Central memory CD8-positive, alpha-beta T cell (primary cell): ENCODE results near the gene VOPP1.
A peak's percentile ranks its signal among the peaks of the same experiment; 100 is the strongest.

Experiments
- ATAC-seq: fragments of 150-1000 bp; cut with Tn5 transposase; replicated peaks from 2 replicates; pipeline ENCODE4 v1.10.0; 2022; ENCODE audit warnings: mild to moderate bottlenecking, moderate FRiP score, moderate number of reproducible peaks; ENCODE audit not compliant: poor library complexity, severe bottlenecking; ENCODE audit errors: extremely low read depth
- DNase-seq, 2 donors: peaks; one replicate each; pipeline ENCODE4 v3.0.0; 2021; ENCODE audit warnings: low spot score in 2 of 2
- H3K27ac Mint-ChIP-seq: one replicate; pipeline ENCODE4 v1.8.0; 2022; ENCODE audit warnings: low read depth, mild to moderate bottlenecking, moderate library complexity, mixed read lengths
- H3K27me3 Mint-ChIP-seq: one replicate; pipeline ENCODE4 v1.8.0; 2022; ENCODE audit warnings: mixed read lengths
- H3K36me3 Mint-ChIP-seq: one replicate; pipeline ENCODE4 v1.8.0; 2022; ENCODE audit warnings: mild to moderate bottlenecking, moderate library complexity, mixed read lengths; ENCODE audit not compliant: insufficient read depth
- H3K4me1 Mint-ChIP-seq: one replicate; pipeline ENCODE4 v1.8.0; 2022; ENCODE audit warnings: mixed read lengths
- H3K4me3 Mint-ChIP-seq: one replicate; pipeline ENCODE4 v1.8.0; 2022; ENCODE audit warnings: mild to moderate bottlenecking, moderate library complexity, mixed read lengths
- H3K9me3 Mint-ChIP-seq: one replicate; pipeline ENCODE4 v1.8.0; 2022; ENCODE audit warnings: mixed read lengths

VOPP1 gene

GRCh38 chr7:55469271-55469681 lies 103.0 kb downstream of the VOPP1 start:
- DNase-seq: no peak

GRCh38 chr7:55468495-55468894 lies 103.8 kb downstream of the VOPP1 start:
- no peak for ATAC-seq
- H3K4me1 Mint-ChIP-seq: peaks cover 38% of the 10 kb centered on the region
- peaks cover 7% of the 10 kb centered on the region for H3K36me3 Mint-ChIP-seq
- DNase-seq: no peak
- no peaks in the 10 kb centered on the region for H3K9me3 Mint-ChIP-seq
- peak overlapping the region; percentile 34 for H3K4me3 Mint-ChIP-seq
- no peaks in the 10 kb centered on the region for H3K27me3 Mint-ChIP-seq
- H3K27ac Mint-ChIP-seq: peak overlapping the region; percentile 89

More at GRCh38 chr7:55469271-55469681, 103.0 kb downstream of the VOPP1 start:
- Mint-ChIP-seq H3K36me3 (peaks cover 3% of the 10 kb centered on the region), H3K4me3 (peak overlapping the region; percentile 7), H3K27ac (peak overlapping the region; percentile 89), H3K4me1 (peaks cover 45% of the 10 kb centered on the region), H3K27me3 (no peaks in the 10 kb centered on the region), H3K9me3 (no peaks in the 10 kb centered on the region)
- peak; percentile 81 for ATAC-seq

GRCh38 chr7:55467047-55467593 lies 105.2 kb downstream of the VOPP1 start:
- H3K36me3 Mint-ChIP-seq: peaks cover 10% of the 10 kb centered on the region
- DNase-seq (no peak), ATAC-seq (no peak)
- H3K9me3 Mint-ChIP-seq: peaks cover 5% of the 10 kb centered on the region
- peaks cover 48% of the 10 kb centered on the region for H3K4me1 Mint-ChIP-seq
- peak overlapping the region; percentile 89 for H3K27ac Mint-ChIP-seq
- no peak overlapping the region for H3K4me3 Mint-ChIP-seq
- no peaks in the 10 kb centered on the region for H3K27me3 Mint-ChIP-seq

GRCh38 chr7:55465691-55466090 lies 106.6 kb downstream of the VOPP1 start:
- Mint-ChIP-seq H3K4me3 (no peak overlapping the region), H3K9me3 (peaks cover 5% of the 10 kb centered on the region), H3K27ac (peak overlapping the region; percentile 46), H3K4me1 (peaks cover 49% of the 10 kb centered on the region), H3K27me3 (no peaks in the 10 kb centered on the region), H3K36me3 (peaks cover 10% of the 10 kb centered on the region)
- no peak for DNase-seq
- no peak for ATAC-seq

- Mint-ChIP-seq H3K27ac (no peak overlapping the region), H3K4me1 (peaks cover 36% of the 10 kb centered on the region), H3K36me3 (peaks cover 10% of the 10 kb centered on the region), H3K4me3 (no peak overlapping the region), H3K27me3 (no peaks in the 10 kb centered on the region), H3K9me3 (peaks cover 10% of the 10 kb centered on the region)
- ATAC-seq (no peak), DNase-seq (no peak)
Observed at GRCh38 chr7:55464422-55464821, 107.9 kb downstream of the VOPP1 start.

- peaks cover 16% of the 10 kb centered on the region for H3K9me3 Mint-ChIP-seq
- H3K27ac Mint-ChIP-seq: peak overlapping the region; percentile 66
- H3K27me3 Mint-ChIP-seq: no peaks in the 10 kb centered on the region
- no peak overlapping the region for H3K4me3 Mint-ChIP-seq
- no peak for DNase-seq
- H3K4me1 Mint-ChIP-seq: peaks cover 34% of the 10 kb centered on the region
- H3K36me3 Mint-ChIP-seq: peaks cover 9% of the 10 kb centered on the region
- no peak for ATAC-seq
Observed at GRCh38 chr7:55463686-55464262, 108.5 kb downstream of the VOPP1 start.

GRCh38 chr7:55458351-55458750 lies 114.0 kb downstream of the VOPP1 start:
- DNase-seq (no peak), ATAC-seq (no peak)
- Mint-ChIP-seq H3K27ac (no peak overlapping the region), H3K36me3 (peaks cover 2% of the 10 kb centered on the region), H3K27me3 (no peaks in the 10 kb centered on the region), H3K4me1 (peaks cover 35% of the 10 kb centered on the region), H3K9me3 (peaks cover 18% of the 10 kb centered on the region), H3K4me3 (no peak overlapping the region)

GRCh38 chr7:55457801-55458200 lies 114.5 kb downstream of the VOPP1 start:
- peaks cover 36% of the 10 kb centered on the region for H3K4me1 Mint-ChIP-seq
- no peak overlapping the region for H3K27ac Mint-ChIP-seq
- no peaks in the 10 kb centered on the region for H3K27me3 Mint-ChIP-seq
- no peak overlapping the region for H3K4me3 Mint-ChIP-seq
- ATAC-seq (no peak), DNase-seq (no peak)
- H3K9me3 Mint-ChIP-seq: peaks cover 18% of the 10 kb centered on the region
- peaks cover 2% of the 10 kb centered on the region for H3K36me3 Mint-ChIP-seq

GRCh38 chr7:55452971-55453370 lies 119.3 kb downstream of the VOPP1 start:
- no peaks in the 10 kb centered on the region for H3K27me3 Mint-ChIP-seq
- no peaks in the 10 kb centered on the region for H3K9me3 Mint-ChIP-seq
- H3K4me1 Mint-ChIP-seq: peaks cover 24% of the 10 kb centered on the region
- peaks cover 4% of the 10 kb centered on the region for H3K36me3 Mint-ChIP-seq
- no peak overlapping the region for H3K4me3 Mint-ChIP-seq
- DNase-seq (no peak), ATAC-seq (no peak)
- H3K27ac Mint-ChIP-seq: no peak overlapping the region

- H3K27ac Mint-ChIP-seq: no peak overlapping the region
- no peaks in the 10 kb centered on the region for H3K9me3 Mint-ChIP-seq
- peaks cover 4% of the 10 kb centered on the region for H3K36me3 Mint-ChIP-seq
- no peak overlapping the region for H3K4me3 Mint-ChIP-seq
- DNase-seq (no peak), ATAC-seq (no peak)
- no peaks in the 10 kb centered on the region for H3K27me3 Mint-ChIP-seq
- H3K4me1 Mint-ChIP-seq: peaks cover 25% of the 10 kb centered on the region
Observed at GRCh38 chr7:55449992-55450535, 122.2 kb downstream of the VOPP1 start.

- no peaks in the 10 kb centered on the region for H3K27me3 Mint-ChIP-seq
- peaks cover 4% of the 10 kb centered on the region for H3K36me3 Mint-ChIP-seq
- H3K4me1 Mint-ChIP-seq: peaks cover 22% of the 10 kb centered on the region
- no peak overlapping the region for H3K4me3 Mint-ChIP-seq
- no peak overlapping the region for H3K27ac Mint-ChIP-seq
- no peak for ATAC-seq
- no peak for DNase-seq
- no peaks in the 10 kb centered on the region for H3K9me3 Mint-ChIP-seq
Observed at GRCh38 chr7:55449205-55449991, 122.9 kb downstream of the VOPP1 start.

- Mint-ChIP-seq H3K27me3 (no peaks in the 10 kb centered on the region), H3K4me3 (no peak overlapping the region), H3K27ac (no peak overlapping the region), H3K36me3 (peaks cover 4% of the 10 kb centered on the region), H3K9me3 (no peaks in the 10 kb centered on the region), H3K4me1 (peaks cover 17% of the 10 kb centered on the region)
- ATAC-seq (no peak), DNase-seq (no peak)
Observed at GRCh38 chr7:55448526-55448925, 123.8 kb downstream of the VOPP1 start.

- Mint-ChIP-seq H3K36me3 (no peaks in the 10 kb centered on the region), H3K27ac (peak overlapping the region; percentile 6), H3K27me3 (no peaks in the 10 kb centered on the region), H3K9me3 (no peaks in the 10 kb centered on the region), H3K4me1 (peaks cover 9% of the 10 kb centered on the region), H3K4me3 (no peak overlapping the region)
- DNase-seq (no peak), ATAC-seq (no peak)
Observed at GRCh38 chr7:55444786-55445185, 127.5 kb downstream of the VOPP1 start.
